Measurements from ENCODE around the gene GPRIN1.
"Not testable (repeated sequence)": the region's sequence is repeated elsewhere in the genome, so short reads cannot be mapped to it uniquely, and the experiment has no call there.

GPRIN1 gene

DNA sequence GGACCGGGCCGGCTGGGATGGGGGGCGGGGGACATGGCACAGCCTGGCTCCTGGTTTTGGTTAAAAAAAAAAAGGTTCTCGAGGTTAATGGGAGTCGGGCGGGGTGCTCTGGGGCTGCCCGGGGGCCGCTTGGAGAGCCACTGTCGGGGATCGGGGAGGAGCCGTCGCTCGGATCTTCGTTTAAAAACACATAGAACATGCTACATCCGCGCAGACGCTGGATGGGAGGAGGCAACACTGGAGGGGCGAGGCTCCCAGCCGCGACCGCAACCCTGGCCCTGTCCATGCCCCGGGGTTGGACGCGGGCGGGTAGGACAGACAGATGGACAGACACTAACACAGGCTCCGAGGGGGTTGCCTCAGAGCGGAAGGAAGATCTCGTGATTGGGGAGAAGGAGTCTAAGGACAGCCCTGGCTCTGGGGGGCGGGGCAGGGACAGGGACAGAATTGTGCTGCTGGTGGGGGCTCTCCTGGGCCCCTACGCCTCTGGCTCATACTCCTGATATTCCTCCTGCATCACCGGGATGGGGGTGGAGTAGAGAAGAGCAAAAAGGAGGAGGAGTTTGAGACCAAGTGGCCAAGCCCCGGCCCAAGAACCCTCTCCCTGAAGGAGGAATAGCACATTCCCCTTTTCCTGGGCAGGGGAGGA is 10.5 kb upstream of the GPRIN1 start:
- no peak for DNase-seq

DNA sequence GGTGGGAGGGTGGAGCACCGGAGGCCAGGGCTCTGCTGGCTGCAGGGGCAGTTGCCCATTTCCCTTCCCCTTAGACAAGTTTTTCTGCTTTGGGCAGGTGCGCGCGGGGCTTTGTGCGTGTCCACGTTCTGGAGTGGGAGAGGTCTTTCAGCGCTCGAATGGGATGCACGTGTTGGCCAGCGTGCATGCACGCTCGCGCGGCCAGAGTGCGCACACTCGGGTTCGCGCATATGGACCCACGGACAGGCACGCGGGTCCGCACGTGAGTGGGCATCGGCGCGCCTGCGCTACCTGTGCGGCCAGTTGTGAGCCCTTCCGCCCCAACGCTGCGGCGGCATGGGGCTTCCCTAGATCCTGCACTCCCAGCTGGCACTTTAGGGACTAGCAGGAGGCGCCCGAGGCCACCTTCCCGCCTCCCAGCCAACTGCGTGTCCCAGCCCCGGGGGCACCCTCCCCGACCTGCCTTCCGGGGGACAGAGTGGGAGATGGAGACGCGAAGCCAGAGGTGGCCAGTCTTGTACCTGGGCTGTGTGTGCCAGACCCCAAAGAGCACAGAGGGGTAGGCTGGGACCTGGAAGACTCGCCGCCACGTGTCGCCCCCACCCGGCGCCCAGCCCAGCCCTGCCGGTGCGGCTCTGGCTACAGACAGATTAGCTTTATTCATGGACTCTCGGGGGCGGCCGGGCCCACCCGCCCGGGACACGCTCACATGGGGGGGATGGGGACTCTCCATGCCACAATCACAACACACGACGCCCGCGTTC is 9.8 kb upstream of the GPRIN1 start:
- DNase-seq, result no peak

DNA sequence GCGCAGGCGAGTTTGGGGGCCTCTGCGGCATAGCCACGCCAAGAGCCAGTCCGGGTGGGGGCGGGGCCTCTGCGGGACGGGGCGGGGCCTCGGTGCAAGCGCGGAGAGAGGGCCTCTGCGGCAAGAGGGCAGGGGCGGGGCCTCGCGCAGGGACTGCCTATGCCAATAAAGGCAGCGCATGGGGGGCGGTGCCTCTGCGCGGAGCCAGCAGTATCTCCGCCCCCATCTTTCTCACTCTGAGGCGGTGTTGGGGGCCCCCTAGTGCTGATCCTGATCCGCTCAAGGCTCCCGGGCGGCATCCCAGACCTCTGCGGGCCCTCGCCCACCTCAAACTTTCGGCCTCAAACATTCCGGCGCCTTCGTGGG is 9.2 kb upstream of the GPRIN1 start:
- DNase-seq, result no peak

GRCh38 chr5:176618783-176619182 is 8.8 kb upstream of the GPRIN1 start:
- no peak for DNase-seq

DNA sequence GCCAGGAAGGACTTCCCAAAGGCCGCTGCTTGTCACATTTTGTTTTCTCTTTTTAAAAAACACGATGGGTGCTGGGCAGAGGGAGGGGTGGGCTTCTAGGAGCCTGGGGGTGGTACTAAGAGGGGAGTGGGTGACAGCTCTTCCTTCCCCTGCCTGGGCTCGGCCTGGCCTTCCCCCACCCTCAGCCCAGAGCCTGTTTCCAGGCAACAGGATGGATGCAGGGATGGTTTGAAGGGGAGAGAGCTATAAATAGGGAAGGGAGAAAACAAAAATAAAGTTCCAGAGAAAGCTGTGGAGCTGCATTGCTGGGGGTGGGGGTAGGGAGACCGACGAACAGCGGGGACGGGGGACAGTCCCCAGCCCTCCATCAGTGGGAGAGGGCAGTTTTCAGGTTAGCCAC is 6.6 kb upstream of the GPRIN1 start:
- no peak for DNase-seq

DNA sequence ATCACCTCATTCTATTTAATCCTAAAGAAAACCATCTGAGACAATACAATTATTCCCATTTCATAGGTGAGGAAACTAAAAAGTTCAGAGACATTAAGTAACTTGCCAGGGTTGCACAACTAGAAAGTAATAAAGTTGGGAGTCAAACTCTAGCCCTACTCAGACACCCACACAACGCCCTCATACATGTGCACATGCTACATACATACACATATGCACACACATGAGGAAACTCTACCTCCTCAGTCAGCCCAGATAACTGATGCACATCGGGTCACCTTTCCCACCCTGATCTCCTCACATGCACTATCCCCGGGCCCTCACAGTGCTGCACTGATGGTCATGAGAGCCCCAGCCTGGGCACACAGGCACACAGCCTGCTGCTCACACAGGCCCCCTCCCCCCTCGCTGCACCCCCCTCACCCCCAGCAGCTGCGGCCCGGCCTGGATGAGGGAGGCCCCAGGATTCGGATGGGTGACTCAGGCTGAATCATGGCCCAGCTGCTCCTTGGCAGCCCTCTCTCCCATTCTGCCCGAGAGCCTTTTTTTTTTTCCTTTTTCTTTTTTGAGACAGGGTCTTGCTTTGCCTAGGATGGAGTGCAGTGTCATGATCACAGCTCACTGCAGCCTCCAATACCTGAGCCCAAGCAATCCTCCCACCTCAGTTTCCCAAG is 5.0 kb upstream of the GPRIN1 start:
- DNase-seq, result no peak

DNA sequence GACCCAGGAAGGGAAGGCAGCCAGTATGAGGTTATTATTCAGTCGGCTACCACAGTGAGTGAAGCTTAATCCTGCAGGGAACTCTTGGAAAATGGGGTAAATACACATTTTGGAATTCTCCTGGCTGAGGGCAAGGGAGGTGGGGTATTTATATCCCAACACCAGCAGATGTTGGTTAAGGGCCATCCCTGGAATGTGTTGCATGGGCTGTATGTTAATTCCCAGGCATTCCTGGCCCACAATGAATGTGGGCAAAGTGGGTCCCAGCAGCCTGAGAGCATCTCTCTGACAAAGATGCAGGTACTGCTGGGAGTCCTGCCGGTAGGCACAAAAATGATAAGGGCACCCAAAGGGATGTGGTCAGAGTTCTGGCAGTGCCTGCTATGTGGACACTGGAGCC is 2.9 kb upstream of the GPRIN1 start:
- DNase-seq, result no peak

- DNase-seq, result no peak
Measured at GRCh38 chr5:176612008-176612407, 2.1 kb upstream of the GPRIN1 start.

DNA sequence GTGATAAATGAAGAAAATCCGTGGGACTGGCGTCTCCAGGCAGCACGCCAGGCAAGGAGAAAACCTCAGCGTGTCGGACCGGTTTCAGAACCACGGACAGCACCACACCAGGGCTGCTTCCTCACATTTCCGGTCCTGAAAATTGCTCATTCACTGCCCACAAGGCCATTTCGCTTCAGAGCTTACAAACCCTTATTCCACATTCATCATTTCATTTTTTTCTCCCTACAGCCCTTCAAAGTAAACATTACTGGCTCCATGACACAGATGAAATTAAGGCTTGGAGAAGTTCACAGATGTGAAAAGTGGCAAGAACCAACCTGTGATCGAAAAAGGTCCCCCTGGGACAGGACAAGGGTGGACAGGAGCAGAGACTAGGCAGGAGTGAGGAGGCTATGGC is 1.5 kb upstream of the GPRIN1 start:
- DNase-seq, result no peak

GRCh38 chr5:176610435-176610773 is 448 bp upstream of the GPRIN1 start:
- peak; percentile 48 for DNase-seq

GRCh38 chr5:176608937-176609723 is 826 bp downstream of the GPRIN1 start:
- DNase-seq, result peak; percentile 16

GRCh38 chr5:176608142-176608705 is 1.7 kb downstream of the GPRIN1 start:
- no peak for DNase-seq

GRCh38 chr5:176606875-176607274 is 3.1 kb downstream of the GPRIN1 start:
- DNase-seq, result no peak

DNA sequence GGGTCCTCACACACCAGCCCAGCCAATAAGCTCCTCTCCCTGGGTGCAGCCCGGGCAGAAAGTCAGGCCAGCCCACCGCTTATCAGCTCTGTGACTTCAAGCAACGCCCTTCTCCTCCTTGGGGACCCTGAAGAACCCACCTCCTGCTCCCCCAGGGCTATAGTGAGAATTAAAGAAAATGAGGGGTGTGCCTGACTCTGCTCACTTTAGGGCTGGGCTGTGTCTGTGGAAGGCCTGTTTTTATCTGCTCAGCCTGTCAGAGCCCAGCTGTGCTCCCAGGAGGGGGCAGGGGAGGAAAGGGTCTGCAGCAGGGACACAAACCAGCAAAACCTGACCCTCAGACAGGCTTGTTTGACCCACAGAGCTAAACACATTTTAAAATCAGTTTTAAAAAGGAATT is 3.9 kb downstream of the GPRIN1 start:
- no peak for DNase-seq

DNA sequence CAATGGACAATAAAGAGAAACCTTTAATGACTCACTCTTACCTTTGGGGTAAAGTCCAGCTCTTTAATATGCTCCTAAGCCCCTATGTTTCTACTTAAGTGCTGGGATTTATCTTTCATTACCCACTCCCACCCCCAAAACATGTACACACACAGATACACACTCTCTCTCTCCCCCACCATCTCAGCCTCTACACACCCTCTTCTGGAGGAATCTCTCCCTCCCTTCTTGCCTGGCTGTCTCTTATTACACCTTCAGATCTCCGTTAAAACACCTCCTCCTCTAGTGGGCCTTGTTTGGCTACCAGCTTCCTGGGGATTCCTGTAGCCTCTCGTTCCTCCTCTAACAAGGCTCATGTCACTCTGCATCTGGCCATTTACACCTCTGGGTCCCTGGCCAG is 6.9 kb downstream of the GPRIN1 start:
- DNase-seq, result no peak

DNA sequence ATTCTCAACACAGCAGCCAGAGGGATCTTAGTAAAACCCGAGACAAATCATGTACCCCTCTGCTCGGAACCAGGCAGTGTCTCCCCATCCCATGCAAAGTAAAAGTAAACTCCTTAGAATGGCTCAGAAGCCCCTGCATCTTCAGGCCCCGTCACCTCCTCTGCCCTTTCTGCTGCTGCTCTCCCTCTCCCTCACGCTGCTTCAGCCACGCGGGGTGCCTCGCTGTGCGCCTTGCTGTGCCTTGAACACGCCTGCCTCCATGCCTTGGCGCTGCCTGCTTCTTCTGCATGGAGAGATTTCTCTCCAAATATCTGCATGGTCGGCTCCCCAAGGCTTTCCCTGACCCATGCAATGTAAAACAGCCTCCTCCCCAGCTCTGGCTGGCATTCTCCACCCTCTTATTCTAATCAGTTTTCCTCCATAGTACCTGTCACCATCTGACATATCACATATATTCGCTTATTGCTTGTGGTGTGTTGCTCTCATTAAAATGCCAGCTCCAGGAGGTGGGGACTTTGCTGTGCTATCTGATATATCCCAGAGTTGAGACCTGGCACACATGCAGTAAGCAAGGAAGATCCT is 8.0 kb downstream of the GPRIN1 start:
- DNase-seq, result no peak

- DNase-seq, result not testable (repeated sequence)
Measured at GRCh38 chr5:176599749-176600430, 10.1 kb downstream of the GPRIN1 start.

GRCh38 chr5:176597417-176598389 is 12.3 kb downstream of the GPRIN1 start:
- no peak for DNase-seq

- no peak for DNase-seq
Measured at GRCh38 chr5:176596689-176597416, 13.1 kb downstream of the GPRIN1 start.

DNA sequence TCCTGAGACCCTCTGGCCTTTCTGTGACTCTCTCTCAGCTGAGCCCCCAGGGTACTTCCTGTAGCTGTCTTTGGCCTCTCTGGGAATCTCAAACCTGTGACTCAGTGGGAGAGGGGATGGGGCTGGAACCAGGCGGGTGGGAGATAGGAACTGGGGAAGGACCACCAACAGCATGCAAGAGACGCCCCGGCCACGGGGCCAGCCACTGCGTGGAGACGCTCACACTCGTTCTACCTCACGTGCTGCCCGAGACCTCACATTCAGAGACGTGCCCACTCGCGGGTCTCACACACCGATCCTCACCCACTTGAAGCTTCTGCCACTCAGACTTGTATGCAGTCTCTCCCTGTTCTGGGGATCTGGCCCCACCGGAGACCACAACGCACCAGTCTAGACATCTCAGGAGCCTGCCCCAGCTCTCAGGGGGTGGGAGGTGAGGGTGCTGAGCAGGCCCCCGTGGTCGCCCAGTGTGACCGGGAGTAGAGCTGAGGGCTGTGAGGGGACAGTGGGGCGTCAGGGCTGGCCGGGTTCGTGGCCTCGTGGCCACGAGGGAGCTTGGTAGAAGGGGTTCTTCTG is 13.8 kb downstream of the GPRIN1 start:
- DNase-seq, result no peak
